DMS53 treated with DMSO at 0.1 percent for 48 hours (cell line): ENCODE measurements around the gene CCL27.

Experiments used
- DNase-seq: peaks from one replicate; lab custom pipeline; 2025; ENCODE audit not compliant: unreplicated experiment; lab: John Stamatoyannopoulos, UW

The CCL27 gene

DNA sequence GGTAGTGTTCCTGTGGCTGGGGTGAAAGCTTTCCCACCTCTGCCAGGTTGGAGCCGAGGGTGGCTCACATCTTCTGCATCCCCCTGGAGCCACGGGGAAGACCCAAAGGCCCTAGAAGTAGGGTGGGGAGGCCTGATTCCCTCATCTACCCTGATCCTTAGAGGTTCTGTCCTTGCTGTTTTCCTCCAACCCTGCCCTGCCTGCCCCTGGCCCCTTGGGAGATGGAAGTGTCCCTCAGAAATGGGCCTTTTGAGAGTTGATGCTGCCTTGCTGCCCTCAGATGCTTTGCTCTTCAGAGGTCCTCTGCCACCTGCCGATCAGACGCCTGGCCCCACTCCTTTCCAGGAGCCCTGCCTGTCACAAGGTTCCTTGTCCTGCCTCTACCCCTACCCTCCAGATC, 22.4 kb upstream of the CCL27 start:
- DNase-seq, result no peak

DNA sequence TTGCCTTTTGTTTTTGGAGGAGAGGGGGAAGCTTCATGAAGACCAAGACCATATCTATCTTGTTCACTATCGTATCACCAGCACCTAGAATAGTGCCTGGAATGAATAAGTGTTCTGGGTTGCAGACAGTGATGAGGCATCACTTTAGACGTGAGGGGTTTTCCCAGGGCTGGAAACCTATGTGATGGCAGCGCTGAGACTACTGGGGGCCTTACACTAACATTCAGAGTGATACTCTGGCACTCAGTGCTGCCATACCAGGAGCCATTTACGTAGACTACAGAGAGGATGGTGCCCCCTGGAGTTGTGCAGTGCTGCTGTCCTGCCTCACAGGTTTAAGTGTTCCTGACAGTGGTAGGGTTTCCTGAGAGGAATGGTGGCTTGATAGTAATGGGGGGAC, 21.7 kb upstream of the CCL27 start:
- no peak for DNase-seq

GRCh38 chr9:34675869-34676268, 13.4 kb upstream of the CCL27 start:
- no peak for DNase-seq

DNA sequence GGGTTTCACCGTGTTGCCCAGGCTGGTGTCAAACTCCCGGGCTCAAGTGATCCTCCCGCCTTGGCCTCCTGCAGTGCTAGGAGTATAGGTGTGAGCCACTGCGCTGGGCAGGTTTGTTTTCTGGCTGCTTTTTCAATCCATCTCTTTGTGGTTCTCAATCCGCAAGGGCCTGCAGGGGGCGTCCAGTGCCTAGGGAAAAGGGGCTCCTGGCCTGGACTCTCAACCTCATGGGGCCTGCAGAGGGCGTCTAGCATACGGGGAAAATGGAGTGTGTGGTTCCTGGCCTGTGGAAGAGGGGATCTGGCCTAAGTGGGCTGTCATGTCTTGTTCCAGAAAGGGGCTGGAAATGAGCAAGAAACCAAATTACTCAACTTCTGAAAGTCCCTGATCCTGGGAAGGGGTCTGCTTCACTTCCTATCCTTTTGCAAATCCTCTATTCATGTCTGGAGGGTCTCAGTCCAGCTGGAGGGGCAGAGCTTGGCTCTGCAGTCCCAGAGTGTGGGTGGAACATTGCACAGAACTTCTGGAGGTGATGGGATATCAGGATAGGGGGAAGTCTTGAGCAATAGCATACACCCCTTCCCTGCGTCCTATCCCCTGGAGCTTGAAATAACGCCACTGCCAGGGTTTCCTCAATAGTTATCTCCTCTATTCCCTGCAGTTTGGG, 12.7 kb upstream of the CCL27 start:
- peak; percentile 12 for DNase-seq

- no peak for DNase-seq
These were observed 12.0 kb upstream of the CCL27 start for GRCh38 chr9:34674440-34674839.

DNA sequence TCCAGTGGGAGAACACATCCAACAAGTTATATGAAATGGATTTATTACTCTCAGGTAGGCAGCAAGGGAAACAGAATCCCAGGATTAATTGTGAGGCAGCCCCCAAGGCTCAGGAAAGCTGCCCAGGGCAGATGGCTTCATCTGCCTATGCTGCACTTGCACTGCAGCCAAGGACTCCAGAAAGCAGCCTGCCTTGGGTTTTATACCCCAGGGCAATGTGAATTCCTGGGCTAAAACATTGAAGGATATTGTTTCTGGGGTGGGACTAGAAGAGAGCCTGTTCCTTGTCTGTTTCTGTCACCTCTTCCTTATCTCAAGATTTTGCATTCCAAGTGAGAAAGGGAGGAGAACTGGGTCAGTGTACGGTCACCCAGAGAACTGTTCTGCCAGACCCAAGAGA, 8.8 kb upstream of the CCL27 start:
- DNase-seq, result no peak

DNA sequence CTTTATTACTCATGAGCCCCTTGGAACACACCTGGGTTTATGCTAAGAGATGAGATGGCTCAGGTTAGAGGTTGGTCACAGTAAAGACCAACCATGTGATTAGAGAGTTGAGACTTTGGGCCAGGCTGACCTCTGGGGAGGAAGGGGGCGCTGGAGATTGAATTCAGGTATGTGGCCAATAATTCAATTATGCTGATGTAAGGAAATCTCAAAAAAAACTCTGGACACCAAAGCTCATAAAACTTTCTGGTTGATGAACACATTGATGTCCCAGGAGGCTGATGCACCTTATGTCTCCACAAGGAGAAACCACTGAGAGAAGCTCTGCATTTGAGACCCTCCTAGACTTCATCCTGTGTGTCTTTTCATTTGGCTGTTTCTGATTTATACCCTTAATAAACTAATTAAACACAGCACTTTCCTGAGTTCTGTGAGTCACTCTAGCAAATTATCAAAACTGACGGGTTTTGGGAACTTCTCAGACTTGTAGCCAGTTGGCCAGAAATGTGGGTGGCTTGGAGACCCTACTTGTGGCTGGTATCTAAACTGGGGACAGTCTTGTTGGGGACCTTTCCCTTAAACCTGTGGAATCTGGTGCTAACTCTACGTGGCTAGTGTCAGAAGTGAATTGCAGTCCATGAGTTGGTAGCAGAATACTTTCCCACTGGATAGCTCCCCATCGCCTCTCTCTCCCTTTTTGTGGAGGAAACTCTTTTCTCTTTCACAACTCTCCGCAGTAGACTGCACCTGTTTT, 7.5 kb upstream of the CCL27 start:
- DNase-seq, result no peak

DNA sequence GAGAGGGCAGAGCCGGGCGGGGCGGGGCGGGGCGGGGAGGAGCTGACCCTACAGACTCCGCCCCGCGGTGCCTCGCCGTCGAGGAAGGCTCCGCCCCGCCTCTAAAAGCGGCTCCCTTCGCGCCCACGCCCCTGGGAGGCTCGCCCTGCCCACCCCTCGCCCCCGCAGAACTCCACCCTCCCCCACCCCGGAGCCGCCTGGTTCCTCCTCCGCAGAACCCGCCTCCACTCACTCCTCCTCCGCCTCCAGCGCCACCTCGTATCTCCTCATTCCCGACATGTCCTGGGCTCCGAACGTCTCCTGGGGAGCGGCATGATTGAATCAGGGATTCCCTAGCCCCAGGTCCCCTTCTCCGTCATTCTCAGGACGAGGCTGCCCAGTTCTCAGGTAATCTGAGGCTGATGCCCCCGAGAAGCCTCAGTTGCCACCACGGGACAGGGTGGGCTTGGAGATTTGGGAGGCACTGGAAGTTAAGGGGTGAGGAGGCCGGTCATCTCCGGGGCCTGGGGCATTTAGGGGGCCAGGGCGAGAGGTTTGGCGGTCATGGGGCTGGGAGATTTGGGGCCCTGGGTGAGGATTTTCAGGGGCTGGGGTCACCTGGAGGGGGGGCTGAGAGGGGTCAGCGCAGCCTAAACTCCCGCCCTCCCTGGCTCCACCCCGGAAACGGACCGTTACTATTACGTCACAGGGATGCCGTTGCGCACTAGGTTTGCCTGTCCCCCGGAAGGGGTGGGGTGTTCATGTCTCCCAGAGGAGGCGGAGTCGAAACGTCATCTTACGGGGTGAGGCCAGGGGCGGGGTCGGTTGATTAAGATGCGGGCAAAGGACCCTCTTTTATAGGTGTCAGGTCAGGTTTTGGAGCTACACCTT, 3.2 kb upstream of the CCL27 start:
- peak; percentile 61 for DNase-seq

DNA sequence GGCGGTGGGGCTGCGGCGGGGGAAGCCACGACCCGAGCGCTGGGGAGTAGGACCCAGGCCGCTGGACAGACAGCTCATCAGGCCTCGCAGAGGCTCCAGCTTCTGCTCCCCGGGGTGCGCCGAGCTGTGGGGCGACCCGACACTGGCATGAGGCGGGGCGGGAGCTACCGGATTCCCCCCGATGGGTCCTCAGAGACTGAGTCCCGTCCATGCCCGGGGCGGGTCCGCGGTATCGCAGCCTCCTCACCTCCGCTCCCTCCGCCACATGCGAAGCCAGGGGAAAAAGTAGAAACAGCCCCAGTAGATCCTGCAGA, 2.6 kb upstream of the CCL27 start:
- no peak for DNase-seq

DNA sequence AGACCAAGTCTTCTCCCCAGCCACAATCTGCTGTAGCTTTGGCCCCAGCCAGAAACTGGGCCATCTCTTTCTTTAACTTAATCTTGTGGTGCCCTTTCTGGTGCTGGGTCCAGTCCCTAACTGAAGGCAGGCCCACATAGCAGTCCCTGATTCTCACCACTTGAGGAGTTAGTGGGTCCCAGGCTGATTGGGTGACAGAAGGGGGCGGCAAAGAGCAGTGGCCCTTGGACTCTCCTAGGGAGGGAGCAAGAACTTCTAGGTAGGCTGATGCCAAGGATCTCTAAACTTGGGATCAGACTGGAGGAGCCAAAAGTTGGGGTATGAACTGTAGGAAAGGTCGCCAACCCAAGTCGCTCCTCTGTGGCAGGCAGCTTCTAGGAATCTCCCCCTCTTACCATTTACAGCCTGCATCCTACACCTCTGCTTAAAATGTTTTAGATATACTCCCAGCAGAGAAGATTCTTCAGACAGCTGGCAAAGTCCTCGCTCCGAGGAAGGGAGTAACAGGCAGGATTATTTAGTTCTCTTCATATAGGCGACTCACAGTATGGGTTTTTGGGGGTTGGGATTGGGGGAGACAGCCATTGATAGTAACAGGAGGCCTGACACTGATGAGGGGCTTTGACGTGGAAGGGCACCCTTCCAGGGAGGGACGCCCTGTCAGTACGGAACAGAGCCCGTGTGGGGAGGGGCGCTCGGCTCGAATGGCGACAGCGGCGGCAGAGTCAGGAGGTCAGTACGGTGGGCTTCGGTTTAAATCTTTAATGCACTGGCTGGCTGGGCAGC, 2.0 kb upstream of the CCL27 start:
- DNase-seq, result peak; percentile 16

- no peak for DNase-seq
These were observed 797 bp upstream of the CCL27 start for GRCh38 chr9:34663303-34663605.

DNA sequence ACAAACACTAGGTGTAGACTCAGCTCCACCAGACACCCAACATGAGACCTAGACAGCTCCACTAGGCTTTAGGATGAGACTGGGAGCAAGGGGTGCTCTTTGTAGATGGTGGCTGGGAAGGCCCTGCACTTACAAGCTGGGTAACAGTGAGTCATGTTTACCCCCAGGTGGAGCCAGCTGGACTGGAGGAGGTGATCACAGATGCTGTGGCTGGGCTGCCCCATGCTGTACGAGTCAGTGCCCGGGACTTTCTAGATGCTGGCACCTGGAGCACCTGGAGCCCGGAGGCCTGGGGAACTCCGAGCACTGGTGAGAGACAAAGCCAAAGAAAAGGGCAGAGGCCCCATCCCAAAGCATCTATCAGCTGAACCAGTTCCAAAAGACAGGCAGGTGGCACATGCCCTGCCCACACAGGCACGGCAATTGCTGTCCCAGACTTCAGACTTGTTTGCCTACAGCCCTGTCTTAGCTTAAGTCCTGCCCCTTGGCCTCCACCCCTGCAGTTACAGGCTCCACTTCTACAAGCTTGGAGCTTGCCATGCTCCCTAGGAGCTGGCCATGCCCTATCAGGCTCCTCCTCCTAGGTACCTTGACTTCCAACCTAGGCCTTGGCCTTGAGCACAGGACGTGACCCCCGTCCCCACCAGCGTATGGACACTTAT, 2.7 kb downstream of the CCL27 start:
- DNase-seq, result peak; percentile 72

GRCh38 chr9:34658461-34658860, 4.0 kb downstream of the CCL27 start:
- DNase-seq, result no peak

DNA sequence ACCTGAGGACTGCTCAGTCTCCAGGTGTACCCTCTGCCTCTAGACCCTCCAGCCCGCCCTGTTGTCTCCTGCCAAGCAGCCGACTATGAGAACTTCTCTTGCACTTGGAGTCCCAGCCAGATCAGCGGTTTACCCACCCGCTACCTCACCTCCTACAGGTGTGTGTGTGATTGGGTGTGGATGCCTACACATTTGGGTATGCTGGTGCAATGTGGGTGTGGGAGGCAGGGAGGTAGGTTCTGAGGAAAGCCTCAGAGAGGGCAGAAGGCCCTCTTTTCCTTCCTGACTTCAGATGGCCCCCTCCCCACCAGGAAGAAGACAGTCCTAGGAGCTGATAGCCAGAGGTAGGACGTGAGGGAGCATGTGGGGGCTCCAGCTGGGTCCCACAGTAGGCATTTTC, 5.5 kb downstream of the CCL27 start:
- DNase-seq, result no peak

GRCh38 chr9:34655394-34655793, 7.1 kb downstream of the CCL27 start:
- no peak for DNase-seq

DNA sequence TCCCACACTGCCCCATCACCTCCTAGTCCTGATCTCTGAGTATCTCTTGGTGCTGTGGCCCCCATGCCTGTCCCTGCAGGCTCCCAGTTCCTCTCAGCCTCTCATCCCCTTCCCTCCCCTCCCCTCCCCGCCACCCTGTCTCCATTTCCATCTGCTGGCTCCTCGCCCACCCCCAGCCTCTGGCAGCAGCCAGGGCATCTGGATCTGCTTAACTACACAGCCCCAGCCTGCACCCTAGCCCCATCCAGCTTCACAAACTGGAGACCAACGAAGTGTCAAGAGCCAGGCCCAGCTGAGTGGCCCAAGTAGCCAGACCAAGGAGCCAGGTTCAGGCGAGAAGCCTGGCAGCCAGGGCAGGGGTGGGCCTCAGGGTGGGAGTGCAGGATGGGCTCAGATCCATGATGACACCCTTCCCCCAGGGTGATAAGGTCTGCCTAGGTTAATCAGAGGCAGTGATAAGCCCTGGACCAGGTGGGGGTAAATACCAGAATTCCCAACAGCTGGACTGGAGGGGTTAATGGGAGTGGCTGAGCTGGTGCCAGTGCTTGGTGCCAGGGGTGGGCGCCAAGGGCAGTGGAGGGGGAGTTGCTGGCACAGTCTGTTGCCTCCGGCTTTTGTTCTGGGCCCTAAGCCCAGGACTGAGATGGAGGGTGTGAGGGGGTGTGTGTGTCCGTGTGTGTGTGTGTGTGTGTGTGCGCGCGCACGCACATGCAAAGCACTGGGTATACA, 8.0 kb downstream of the CCL27 start:
- DNase-seq, result no peak

DNA sequence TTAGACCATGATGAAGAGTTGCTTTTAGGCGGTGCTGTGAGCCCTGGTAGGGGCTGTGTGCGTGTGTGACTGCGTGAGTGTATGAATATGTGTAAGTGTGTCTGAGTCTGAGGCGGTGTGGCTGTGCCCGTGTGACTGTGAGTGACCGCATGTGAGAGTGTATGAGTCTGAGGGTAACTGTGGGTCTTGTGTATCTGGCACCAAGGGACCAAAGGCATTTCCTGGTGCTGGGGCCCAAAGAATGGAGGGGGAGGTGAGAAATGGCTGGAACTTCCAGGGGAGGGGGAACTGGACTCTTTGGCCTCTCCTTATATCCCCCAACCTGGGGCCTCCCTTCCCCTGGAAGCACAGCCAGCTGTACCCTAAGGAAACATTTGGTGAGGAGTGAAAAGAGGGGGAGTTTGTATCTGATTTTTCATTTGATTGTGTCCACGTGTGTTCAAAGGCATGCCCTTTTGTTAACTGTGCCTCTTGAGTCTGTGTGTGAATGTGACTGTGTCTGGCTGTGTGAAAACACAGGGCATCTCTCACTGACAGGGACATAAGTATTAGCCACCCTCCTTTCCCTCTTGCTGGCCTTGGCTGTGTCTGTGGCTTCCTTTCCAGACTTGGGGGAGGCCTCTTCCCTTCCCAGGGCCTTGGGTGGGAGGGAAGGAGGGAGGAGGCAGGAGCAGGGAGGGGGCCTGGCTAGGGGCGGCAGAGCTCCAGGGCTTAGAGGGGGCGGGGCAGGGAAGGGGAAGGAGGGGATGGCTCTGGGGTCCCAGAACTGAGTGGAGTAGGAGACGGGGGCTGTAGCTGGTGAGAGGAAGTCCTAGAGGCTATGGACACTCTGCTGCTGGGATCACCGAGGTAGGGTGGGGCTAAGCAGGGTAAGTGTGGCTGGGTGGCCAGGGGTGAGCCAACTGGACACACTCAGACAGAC, 9.0 kb downstream of the CCL27 start:
- no peak for DNase-seq

- DNase-seq, result no peak
These were observed 9.9 kb downstream of the CCL27 start for GRCh38 chr9:34652602-34653000.
